HG02678 (cell line): Measurements from ENCODE around the gene NUMB.

Experiments
- ATAC-seq: cut with Tn5 transposase; IDR thresholded peaks from one replicate; pipeline ENCODE4 v1.9.1; 2021; ENCODE audit warnings: mild to moderate bottlenecking, moderate library complexity; ENCODE audit not compliant: unreplicated experiment

The NUMB gene

DNA sequence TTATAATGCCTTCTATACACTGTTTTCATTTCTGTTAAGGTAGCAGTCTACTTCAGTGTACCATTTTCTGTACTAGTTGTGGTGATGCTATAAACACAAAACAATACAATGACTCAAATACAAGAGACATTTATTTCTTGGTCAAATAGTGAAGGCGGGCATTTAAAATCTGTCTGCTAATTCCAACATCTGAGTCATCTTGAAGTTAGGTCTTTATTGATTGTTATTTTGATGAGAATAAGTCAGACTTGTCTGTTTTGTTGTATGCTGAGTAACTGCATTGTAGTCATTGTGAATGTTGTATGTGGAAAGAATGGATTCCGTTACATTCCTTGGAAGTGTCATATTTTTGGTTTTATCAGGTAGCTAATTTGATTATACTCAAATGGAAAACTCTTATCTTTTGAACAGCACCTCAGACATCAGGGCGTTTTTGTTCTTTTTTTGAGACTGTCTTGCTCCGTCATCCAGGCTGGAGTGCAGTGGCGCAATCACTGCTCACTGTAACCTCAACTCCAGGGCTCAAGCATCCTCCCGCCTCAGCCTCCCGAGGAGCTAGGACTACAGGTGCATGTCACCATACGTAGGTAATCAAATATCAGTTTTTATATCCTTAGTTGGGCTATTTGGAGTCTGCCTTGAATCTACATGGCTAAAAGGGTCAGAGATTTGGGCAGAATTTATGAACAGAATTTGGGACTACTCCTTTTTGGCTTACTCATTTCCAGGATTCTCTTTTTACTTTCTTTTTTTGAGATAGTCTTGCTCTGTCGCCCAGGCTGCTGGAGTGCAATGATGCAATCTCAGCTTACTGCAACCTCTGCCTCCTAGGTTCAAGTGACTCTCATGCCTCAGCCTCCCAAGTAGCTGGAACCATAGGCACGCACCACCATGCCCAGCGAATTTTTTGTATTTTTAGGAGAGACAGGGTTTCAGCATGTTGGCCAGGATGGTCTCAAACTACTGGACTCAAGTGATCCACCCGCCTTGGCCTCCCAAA, 164.3 kb downstream of the NUMB start:
- no peak for ATAC-seq

DNA sequence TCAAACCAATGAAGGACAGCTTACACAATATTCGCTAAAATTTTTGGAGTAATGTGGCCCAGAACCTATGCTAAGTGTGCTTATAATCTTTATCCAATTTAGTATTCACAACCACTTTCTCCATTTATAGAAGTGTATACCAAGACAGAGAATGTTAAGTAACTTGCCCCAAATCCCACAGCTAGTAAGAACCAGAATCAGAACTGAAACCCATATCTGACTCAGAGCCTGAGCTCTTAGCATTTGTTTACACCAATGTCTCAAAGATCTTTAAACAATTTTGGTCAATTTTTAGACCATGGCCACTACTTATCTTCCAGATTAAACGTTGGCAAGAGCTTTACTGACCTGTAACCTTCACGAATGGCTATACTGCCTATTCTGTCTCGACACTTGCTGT, 168.1 kb downstream of the NUMB start:
- ATAC-seq: peak; percentile 64

DNA sequence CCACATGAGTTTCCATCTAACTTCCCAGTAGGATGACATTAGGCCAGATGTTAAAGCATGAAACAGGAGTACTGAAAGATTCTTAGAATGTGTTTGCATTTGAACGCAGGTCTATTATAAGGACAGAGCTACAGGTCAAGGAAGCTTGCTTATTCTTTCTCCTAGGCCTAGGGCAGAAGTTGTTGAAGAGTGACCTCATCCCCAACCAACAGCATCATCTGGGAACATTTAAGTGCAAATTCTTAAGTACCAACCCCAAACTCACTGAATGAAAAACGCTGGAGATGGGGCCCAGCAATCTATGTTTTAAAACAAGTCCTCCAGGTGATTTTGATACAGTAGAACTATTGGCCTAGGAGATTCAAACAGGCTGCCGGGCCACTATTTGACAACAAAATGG, 168.6 kb downstream of the NUMB start:
- ATAC-seq: no peak

DNA sequence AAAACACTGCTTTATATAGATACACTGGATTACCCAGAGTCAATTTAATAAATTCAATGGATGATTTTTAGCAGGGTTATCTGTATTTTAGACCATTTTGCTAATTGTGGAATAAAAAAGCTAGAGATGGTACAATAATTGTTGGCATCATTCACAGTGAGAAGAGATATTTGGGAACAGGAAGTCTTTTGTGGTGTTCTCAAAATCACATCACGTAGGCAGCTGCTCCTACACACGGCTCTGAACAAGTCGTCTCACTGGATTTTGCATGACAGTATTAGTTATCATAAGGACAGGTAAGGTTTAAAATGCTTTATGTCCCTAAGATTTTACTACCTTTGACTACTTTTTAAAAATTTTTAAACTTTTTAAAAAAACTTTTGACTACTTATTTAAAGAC, 169.0 kb downstream of the NUMB start:
- ATAC-seq: no peak

DNA sequence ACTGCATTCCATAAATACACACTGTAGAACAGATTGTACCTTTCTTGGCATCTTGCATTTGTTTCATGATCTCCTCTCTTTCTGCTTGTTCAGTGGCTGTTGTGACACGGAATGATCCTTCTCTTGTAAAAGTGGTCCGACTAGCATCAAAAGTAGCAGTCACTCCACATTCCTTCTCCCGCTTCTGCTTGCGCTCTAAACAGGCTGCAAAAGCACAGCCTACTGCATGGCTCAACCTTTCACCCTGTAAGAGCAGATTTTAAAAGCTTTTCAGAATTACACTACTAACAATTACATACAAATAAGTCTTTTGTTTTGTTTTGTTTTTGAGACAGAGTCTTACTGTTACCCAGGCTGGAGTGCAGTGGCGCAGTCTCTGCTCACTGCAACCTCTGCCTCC, 171.3 kb downstream of the NUMB start:
- no peak for ATAC-seq

DNA sequence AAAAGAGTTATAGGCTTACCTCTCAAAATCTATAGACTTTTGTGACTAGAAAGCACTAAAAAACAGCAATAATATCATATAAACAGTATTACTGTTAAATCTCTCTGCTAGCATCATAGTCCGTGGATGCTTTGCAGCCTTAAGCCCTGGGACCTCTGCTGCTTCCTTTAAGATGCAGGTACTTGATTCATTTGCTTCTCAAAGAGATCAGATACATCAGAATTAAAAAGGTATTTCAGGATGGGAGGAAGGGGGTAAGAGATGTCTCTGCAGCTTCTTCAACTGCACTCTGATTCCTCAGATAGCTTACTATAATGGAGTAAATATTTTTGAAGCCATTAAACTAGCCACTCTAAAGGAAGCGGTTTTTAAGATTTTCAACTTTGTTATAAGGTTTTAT, 171.7 kb downstream of the NUMB start:
- ATAC-seq: no peak

DNA sequence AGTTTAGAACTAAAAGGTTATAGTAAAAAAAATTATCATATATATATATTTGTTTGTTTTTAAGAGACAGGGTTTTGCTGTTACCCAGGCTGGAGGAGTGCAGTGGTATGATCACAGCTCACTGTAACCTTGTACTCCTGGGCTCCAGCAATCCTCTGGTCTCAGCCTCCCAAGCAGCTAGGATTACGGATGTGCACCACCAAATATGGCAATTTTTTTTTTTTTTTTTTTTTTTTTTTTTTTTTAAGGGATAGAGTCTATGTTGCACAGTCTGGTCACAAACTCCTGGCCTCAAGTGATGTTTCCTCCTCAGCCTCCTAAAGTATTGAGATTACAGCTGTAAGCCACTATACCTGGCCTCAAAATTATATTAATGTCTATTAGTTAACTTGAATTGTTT, 172.4 kb downstream of the NUMB start:
- ATAC-seq: no peak

DNA sequence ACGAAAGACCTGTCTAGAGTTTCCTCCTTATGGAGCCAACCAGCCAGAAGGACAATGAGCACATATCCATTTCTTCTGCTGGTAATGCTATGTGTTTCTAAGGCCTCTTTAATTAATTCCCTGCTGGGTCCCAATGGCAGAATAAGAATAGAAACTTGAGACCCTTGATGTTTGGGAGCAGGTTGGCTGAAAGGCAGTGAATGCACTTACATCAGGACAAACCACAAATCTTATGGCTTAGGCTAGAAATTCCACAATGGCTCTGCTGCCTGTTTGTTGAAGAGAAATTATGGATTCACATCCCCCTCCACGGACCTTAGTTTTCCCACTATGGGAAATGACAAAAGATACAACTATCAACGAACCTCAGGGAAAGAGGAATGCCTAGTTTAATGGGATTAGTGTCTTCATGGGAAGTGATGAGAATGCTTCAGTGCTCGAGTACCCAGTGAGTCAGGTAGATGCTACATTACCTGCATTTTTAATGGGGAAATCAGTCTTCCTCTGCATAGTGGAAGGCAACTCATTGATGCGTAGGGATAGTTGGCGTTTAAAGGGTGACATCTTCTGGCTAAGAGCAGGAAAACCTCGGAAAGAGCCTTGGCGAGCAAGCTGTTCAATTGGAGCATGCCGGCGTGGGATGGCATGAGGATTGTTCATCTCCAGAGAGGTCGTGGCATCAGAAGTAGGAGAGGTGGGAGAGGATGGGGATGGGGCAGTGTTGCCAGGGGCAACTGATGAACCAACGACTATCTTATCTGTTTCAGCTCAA, 174.6 kb downstream of the NUMB start:
- ATAC-seq: no peak

DNA sequence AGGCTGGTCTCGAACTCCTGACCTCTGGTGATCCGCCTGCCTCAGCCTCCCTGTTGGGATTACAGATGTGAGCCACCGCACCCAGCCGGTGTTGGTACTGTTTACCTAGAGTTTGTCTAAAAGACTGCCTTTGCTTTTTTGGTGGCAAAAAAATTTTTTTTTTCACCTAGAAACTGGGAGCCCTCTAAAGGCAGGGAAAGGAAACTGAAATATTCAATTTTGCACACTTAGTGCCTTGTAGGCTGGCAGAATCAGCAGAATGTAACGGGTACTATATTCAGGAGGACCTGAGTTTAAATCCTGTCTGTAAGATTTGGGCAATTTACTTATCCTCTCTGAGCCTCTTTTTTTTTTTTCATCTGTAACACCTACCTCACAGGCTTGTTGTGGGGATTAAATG, 177.4 kb downstream of the NUMB start:
- ATAC-seq: no peak

DNA sequence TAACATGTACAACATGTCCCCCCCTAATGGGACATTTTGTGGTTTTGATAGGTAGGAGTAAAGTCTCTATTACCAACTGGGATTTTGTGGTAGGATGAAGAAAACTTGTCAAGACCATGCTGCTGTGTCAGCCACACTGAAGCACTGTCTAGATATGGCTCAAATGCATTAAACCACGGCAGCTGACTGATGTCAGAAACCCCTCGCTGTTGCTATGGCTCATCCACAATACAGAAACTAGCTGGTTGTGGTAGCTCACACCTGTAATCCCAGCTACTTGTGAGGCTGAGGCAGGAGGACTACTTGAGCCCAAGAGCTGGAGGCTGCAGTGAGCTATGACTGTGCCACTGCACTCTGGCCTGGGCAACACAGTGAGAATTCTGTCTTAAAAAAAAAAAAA, 181.0 kb downstream of the NUMB start:
- no peak for ATAC-seq

DNA sequence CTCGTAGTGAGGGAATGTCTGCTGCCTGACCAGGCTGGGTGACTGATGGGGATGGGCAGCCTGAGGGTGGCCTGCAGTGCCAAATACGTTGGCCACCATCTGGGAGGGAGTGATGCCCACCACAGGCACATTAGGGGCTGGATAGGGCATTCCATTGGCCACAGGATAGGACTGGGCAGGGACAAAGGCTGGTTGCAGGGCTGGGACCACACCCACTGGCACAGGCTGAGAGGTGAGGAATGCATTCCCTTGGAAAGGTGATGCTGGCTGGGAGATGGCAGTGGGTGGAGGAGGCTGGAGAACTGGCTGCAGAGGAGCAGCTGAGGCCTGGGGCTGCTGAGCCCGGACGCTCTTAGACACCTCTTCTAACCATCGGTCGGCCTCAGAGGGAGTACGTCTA, 181.5 kb downstream of the NUMB start:
- ATAC-seq: no peak

DNA sequence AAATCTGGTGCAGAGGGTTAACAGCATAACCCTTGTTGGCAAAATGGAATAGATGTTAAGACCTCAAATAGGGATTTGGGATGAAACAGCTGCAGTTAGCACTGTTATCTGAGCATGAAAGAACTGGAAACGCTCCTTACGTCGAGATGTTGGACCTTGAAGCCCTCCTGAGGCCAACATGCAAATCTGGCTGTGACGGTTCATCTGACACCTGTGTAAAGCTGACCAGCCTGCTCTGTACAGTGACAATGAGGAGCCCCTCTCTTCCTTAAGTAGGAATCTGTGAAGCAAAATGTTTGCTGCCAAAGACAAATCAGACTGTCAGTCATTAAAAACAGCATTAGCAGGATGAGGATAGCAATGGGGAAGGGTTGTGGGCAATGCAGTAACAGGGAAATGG, 184.5 kb downstream of the NUMB start:
- no peak for ATAC-seq

DNA sequence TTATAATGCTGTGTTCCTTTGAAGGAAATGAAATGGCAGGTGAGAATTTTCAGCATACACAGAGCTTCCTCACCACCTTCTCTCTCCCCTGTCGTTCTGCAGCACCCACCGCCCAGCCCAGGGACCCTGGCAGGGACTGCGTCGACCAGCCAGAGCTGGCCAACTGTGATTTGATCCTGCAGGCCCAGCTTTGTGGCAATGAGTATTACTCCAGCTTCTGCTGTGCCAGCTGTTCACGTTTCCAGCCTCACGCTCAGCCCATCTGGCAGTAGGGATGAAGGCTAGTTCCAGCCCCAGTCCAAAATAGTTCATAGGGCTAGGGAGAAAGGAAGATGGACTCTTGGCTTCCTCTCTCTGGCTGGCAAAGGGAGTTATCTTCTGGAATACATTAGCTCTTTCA, 186.0 kb downstream of the NUMB start:
- ATAC-seq: no peak

DNA sequence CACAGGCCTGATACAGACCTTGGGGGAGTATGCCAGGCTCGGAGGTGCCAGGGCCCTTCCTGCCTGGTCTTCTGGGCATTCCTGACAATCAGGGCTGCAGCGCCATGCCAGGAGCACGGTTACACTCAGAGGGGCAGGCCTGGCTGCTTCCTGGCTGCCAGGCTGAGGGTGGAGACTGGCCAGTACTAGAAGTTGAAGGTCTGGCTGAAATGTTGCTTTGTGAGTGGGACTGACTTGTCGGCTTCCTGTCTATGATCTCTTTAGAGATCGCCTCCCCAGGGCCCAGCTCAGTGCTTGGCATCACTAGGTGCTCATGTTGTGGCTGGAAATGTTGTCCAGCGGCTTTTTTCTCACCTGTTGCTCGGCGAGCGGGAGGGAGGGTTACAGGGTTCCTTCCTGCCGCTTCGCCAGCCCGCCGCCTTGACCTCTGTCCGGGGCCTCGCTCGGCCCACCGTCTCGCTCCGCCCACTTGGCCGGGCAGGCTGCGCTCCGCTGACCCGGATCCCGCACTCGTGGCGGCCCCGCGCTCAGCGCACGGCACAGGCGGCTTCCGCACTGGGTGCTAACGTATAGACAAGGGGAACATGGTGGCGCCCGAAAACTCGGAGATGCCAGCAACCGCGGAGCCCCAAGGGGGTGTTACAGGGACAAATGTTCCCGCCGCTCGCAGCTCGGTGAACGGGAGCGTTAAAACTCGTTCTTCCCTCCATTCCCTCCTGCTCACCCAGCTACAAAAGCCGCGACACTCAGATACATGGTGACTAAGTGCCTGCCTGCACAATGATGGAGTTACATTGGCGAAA, 188.4 kb downstream of the NUMB start:
- peak; percentile 79 for ATAC-seq

DNA sequence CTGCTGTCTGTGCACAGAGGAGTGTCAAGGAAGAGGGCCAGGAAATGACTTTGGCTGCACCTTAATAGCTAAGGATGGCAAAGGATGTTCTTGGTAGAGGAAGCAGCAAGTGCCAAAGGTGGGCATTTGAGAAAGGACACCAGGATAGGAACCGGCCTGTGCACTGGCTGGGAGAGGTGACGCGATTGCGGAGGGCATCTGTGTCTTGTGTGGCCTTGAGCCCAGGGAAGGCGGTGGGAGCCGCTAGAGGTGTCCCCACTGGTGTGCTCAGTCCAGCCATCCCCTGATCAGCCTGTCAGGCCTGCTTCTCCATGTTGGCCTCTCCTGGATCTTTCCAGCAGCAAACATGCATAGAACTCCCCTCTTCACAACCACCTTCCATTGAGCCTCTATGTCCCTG, 190.9 kb downstream of the NUMB start:
- no peak for ATAC-seq

DNA sequence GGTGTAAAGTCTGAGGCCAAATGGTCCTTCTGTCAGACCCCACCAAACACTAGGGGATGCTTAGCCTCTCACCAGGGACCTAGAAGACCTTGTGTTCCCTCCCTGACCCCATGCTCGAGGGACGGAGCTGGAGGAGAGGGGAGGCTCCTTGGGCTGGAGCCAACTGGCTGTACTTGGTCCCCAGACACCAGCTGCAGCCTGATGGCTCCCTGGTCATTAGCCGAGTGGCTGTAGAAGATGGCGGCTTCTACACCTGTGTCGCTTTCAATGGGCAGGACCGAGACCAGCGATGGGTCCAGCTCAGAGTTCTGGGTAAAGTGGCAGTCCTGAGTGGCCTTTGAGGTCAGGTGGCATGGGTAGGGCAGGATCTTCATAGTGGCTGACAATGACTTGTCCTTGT, 192.0 kb downstream of the NUMB start:
- ATAC-seq: no peak

DNA sequence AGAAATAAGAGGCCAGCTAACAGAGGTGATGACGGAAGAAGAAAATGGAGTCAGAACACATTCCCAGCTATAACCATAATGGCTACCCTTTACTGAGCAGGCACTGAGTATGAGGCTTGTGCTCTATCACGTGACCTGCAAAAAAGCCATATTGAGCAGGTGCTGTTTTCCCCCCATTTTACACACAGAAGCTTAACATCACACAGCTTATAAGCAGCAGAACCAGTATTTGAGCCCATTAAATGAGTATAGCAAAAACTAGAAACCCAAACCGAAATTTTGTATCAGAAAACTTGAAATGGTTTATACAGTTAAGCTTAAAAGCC, 192.7 kb downstream of the NUMB start:
- ATAC-seq: no peak

DNA sequence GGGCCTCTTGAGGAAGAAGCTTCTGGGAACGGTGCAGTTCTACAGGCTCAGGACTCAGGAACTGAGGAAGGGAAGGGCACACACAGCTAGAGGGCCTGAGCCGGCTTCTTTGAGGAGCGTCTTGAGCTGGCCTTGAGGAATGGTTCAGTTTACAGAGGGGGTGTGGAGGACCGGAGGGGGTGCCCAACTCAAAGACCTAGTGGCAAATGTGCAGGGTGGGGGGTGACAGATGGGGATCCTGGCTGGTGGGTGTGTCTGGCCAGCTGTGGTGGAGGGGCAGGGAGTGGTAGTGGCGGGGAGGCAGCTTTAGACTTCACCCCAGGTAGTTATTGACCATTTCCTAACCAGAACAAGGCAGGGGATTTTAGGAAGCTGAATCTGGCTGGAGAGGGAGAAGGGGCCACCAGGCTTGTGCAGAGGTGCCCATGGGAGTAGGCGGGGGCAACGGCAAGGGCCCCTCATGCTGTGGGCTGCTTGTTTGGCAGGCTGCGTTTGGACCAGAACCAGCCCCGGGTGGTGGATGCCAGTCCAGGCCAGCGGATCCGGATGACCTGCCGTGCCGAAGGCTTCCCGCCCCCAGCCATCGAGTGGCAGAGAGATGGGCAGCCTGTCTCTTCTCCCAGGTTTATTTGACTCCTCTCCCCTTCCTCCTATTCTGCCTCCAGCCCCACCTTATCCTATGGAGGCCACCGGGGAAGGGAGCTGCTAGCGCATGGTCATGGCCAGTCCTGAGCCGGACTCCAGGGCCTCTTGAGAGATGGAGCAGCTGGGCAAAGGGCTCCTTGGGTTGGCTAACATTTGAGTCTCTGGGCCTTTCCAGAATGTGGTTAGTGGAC, 193.2 kb downstream of the NUMB start:
- ATAC-seq: no peak

DNA sequence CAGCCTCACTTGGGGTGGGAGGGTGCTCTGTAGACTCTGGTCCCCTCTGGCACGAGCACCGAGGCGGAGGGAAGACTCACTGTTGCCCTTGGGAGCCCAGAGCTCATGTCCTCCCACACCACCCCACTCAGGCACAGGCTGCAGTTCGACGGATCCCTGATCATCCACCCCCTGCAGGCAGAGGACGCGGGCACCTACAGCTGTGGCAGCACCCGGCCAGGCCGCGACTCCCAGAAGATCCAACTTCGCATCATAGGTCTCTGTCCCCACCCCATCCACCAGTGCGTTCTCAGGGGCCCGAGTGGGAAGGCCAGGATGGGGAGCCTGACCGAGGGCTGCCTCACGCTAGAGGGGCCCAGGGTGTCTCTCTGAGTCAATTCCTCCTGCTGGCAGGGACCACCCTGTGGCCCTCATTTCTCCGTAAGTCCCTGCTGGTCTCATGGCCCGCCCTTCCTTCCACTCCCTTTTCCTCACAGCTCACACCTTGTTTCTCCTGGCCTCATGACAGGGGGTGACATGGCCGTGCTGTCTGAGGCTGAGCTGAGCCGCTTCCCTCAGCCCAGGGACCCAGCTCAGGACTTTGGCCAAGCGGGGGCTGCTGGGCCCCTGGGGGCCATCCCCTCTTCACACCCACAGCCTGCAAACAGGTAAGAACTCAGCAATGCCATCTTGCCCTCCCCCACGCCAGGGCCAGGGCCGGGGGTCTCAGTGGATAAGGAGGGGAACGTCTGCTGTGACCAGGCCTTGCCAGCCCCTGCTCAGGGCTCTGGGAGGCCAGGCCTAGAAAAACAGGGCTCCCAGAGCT, 194.1 kb downstream of the NUMB start:
- ATAC-seq: no peak

DNA sequence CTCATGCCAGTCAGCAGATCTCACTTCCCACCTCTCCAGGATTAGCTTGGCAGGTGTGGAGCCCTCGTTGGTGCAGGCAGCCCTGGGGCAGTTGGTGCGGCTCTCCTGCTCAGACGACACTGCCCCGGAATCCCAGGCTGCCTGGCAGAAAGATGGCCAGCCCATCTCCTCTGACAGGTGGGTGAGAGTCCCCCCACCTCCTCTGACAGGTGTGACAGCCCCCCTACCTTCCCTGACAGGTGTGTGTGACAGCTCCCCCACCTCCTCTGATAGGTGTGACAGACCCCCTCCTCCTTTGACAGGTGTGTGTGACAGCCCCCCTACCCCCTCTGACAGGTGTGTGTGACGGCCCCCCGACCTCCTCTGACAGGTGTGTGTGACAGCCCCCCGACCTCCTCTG, 194.7 kb downstream of the NUMB start:
- ATAC-seq: no peak
